GM12878 (cell line): ENCODE measurements around the gene CMSS1. TPM values are rescaled to one million over a fixed set of nuclear protein-coding genes. Genes with fewer than 3 reads are reported as not detected.

Source experiments
- ATAC-seq: fragments of 200-7000 bp; cut with Tn5 transposase; 3 replicates; pipeline ENCODE4 v1.9.1; 2020; ENCODE audit warnings: mild to moderate bottlenecking, moderate library complexity
- BruUV-seq: library from RNA; stranded (reverse); fragments of 400-500 nt; replicated peaks from 2 replicates; lab custom pipeline; 2021; lab: Mats Ljungman, UMichigan
- CTCF ChIA-PET: fragments of 300-600 bp; sonication (Branson Sonifier 250); formaldehyde crosslinking; extraction: SDS; loops from one replicate; lab custom pipeline; 2021; ENCODE audit warnings: inconsistent platforms; lab: Yijun Ruan, JAX
- POLR2A ChIA-PET: fragments of 350-600 bp; formaldehyde crosslinking; extraction: SDS; loops from one replicate; lab custom pipeline; 2021; ENCODE audit warnings: inconsistent platforms; lab: Charles Lee
- RAD21 ChIA-PET: fragments of 300-600 bp; sonication (Branson Sonifier 250); formaldehyde crosslinking; loops from one replicate; lab custom pipeline; 2023; ENCODE audit warnings: antibody characterized with exemption; ENCODE audit not compliant: unreplicated experiment; lab: Charles Lee
- SMC1A ChIA-PET: fragments of 300-600 bp; sonication (Branson Sonifier 250); formaldehyde crosslinking; loops from one replicate; lab custom pipeline; 2023; ENCODE audit not compliant: unreplicated experiment, uncharacterized antibody; lab: Charles Lee
- DNase-seq: peaks from one replicate; pipeline ENCODE4 v3.0.0-alpha.2; 2011; ENCODE audit warnings: low read depth, low spot score
- FAIRE-seq: peaks from 3 replicates; lab custom pipeline; 2011; peaks lifted over from hg19 to GRCh38; lab: Jason Lieb, UNC
- H2AFZ ChIP-seq: 2 replicates; pipeline ENCODE4 v1.6.0; 2011; ENCODE audit warnings: low read depth, low read length, control low read depth; ENCODE audit not compliant: control insufficient read depth
- H3K27ac ChIP-seq: 2 replicates; pipeline ENCODE4 v1.5.1; 2011; ENCODE audit warnings: control low read depth; ENCODE audit not compliant: control insufficient read depth, insufficient read depth
- H3K27me3 ChIP-seq, 2 experiments: replicated peaks in 1 of 2; 2 replicates each; pipeline versions ENCODE4 v1.6.0 to v1.6.1; 2011; ENCODE audit warnings: low read length in 1 of 2; ENCODE audit not compliant: control insufficient read depth in 2 of 2, insufficient read depth in 2 of 2
- H3K36me3 ChIP-seq, 2 experiments: 2 replicates each; pipeline ENCODE4 v1.5.1; 2011; ENCODE audit warnings: low read length in 1 of 2; ENCODE audit not compliant: control insufficient read depth in 2 of 2, insufficient read depth in 2 of 2
- H3K4me1 ChIP-seq: 2 replicates; pipeline ENCODE4 v1.6.1; 2011; ENCODE audit warnings: mild to moderate bottlenecking, low read length, moderate library complexity, mixed read lengths; ENCODE audit not compliant: control insufficient read depth, insufficient read depth
- H3K4me2 ChIP-seq: 2 replicates; pipeline ENCODE4 v1.6.0; 2011; ENCODE audit warnings: control low read depth; ENCODE audit not compliant: control insufficient read depth, insufficient read depth
- H3K4me3 ChIP-seq: fragments of 200-600 bp; sonication (generic); 2 replicates; pipeline ENCODE4 v1.5.1; 2016
- H3K79me2 ChIP-seq: 2 replicates; pipeline ENCODE4 v1.6.0; 2011; ENCODE audit warnings: low read length; ENCODE audit not compliant: control insufficient read depth, insufficient read depth
- H3K9ac ChIP-seq: 2 replicates; pipeline ENCODE4 v1.8.0; 2011; ENCODE audit warnings: low read length, control low read depth, mixed read lengths; ENCODE audit not compliant: control insufficient read depth, insufficient read depth
- H3K9me3 ChIP-seq: replicated peaks from 3 replicates; pipeline ENCODE4 v1.5.1; 2011; ENCODE audit warnings: mild to moderate bottlenecking, low read length; ENCODE audit not compliant: control insufficient read depth, insufficient read depth
- H4K20me1 ChIP-seq: 2 replicates; pipeline ENCODE4 v1.6.0; 2011; ENCODE audit not compliant: control insufficient read depth, insufficient read depth
- BMI1 ChIP-seq: fragments of 450-650 bp; IDR thresholded peaks from 2 replicates; pipeline ENCODE4 v1.6.1; 2016; ENCODE audit warnings: mild to moderate bottlenecking, moderate library complexity, borderline replicate concordance
- ELK1 ChIP-seq: IDR thresholded peaks from 2 replicates; pipeline ENCODE4 v1.6.1; 2012; ENCODE audit warnings: low read depth, low read length, improper control_type of control experiment
- GABPA ChIP-seq: IDR thresholded peaks from 2 replicates; pipeline ENCODE4 v1.6.1; 2014; ENCODE audit warnings: antibody characterized with exemption, low read depth, mild to moderate bottlenecking, inconsistent platforms
- IKZF2 ChIP-seq, 2 experiments: fragments of 450-650 bp; IDR thresholded peaks; 2 replicates each; pipeline ENCODE4 v1.6.1; 2017; ENCODE audit warnings: mild to moderate bottlenecking in 2 of 2, moderate library complexity in 2 of 2
- NR2C1 ChIP-seq: fragments of 450-650 bp; IDR thresholded peaks from 2 replicates; pipeline ENCODE4 v1.6.1; 2017; ENCODE audit warnings: antibody characterized with exemption, mild to moderate bottlenecking, moderate library complexity
- RB1 ChIP-seq: fragments of 450-650 bp; formaldehyde crosslinking; IDR thresholded peaks from 2 replicates; pipeline ENCODE4 v1.6.1; 2017; ENCODE audit warnings: mild to moderate bottlenecking, borderline replicate concordance
- SIN3A ChIP-seq: IDR thresholded peaks from 2 replicates; pipeline ENCODE4 v1.6.1; 2012; ENCODE audit warnings: low read depth, low read length, improper control_type of control experiment
- SPI1 ChIP-seq: IDR thresholded peaks from 2 replicates; pipeline ENCODE4 v1.6.1; 2011; ENCODE audit warnings: low read depth, mild to moderate bottlenecking, low read length, moderate library complexity, borderline replicate concordance; ENCODE audit not compliant: insufficient read depth
- TCF3 ChIP-seq: IDR thresholded peaks from 2 replicates; pipeline ENCODE4 v1.6.1; 2012; ENCODE audit warnings: low read depth, mild to moderate bottlenecking, low read length, borderline replicate concordance; ENCODE audit not compliant: insufficient read depth
- WGBS: methylation state at CpG from one replicate; pipeline ENCODE4 v1.1.6; 2016; ENCODE audit warnings: low lambda C conversion rate; ENCODE audit not compliant: insufficient replicate concordance, insufficient coverage; ENCODE audit errors: missing lambda C conversion rate; 5-methylcytosine and 5-hydroxymethylcytosine counted together
- in situ Hi-C: fragments of 300-500 bp; cut with MboI; formaldehyde crosslinking; loops from 9 replicates; pipeline ENCODE4 v1.14.3; 2018; ENCODE audit warnings: mixed read lengths
- intact Hi-C: fragments of 100-400 bp; cut with micrococcal nuclease; formaldehyde crosslinking; loops from one replicate; pipeline ENCODE4 v1.14.2; 2022; ENCODE audit not compliant: unreplicated experiment
- polyA plus RNA-seq, 11 experiments: library from polyadenylated mRNA; depleted of rRNA in 4 of 11; unstranded in 6 of 11; stranded (reverse) in 5 of 11; fragments of >200 nt; fragmentation: Nextera tagmentation in 4 of 11; fragmentation: Illumina TruSeq in 1 of 11; extraction: Ambion mirVana in 4 of 11; extraction: Trizol in 1 of 11; gene quantifications; 1 replicate in 1 of 11; 2 replicates in 10 of 11; pipeline versions ENCODE4 v1.2.1 to v1.2.3, GENCODE V29; 2011 to 2016; ENCODE audit warnings: inconsistent platforms in 2 of 11, missing spikeins in 2 of 11, low read depth in 1 of 11
- total RNA-seq, 4 experiments: library from RNA; depleted of rRNA in 3 of 4; stranded (reverse); fragments of >200 nt in 3 of 4; fragmentation: Illumina TruSeq in 1 of 4; extraction: Trizol in 1 of 4; gene quantifications; 2 replicates each; pipeline versions ENCODE4 v1.2.1 to v1.2.3, GENCODE V29; 2013 to 2021
- TF ChIP-seq, protein P1 (sequence below): fragments of 450-650 bp; formaldehyde crosslinking; IDR thresholded peaks from 2 replicates; pipeline ENCODE4 v1.5.0; 2022; ENCODE audit warnings: mild to moderate bottlenecking, missing genetic modification characterization

Gene CMSS1
- total and polyA plus RNA-seq, 10 of the 15 experiments (the other 5 are each of a cell fraction or from before 2014, with no cell fraction given): 31.0 to 118 (median 70.1) TPM

- ATAC-seq (no peak), FAIRE-seq (no peak)
- Histone ChIP-seq H2AFZ (no peak overlapping the region), H3K27me3 (no peaks in the 10 kb centered on the region), H3K79me2 (no peaks in the 10 kb centered on the region), H3K4me3 (no peak overlapping the region)
- no TSS peak for BruUV-seq
- ChIA-PET CTCF (no interaction called here), RAD21 (no interaction called here), SMC1A (no interaction called here)
- TF ChIP-seq RB1 (no peak), SPI1 (peak; percentile 44; the same call in 1 of the 2 replicates), IKZF2 (IDR thresholded peaks at IDR 0.05) (no peak), SIN3A (no peak)
- TF ChIP-seq, all 136 proteins: peak for 1
- Histone ChIP-seq H3K9me3 (no peaks in the 10 kb centered on the region), H3K27ac (no peak overlapping the region), H4K20me1 (no peaks in the 10 kb centered on the region), H3K4me1 (no peaks in the 10 kb centered on the region), H3K36me3 (no peaks in the 10 kb centered on the region; a peak in 1 of 4 replicates), H3K9ac (no peak overlapping the region), H3K4me2 (no peak overlapping the region)
- WGBS: 100% methylated on average over 1 of the region's 1 CpG
- in situ Hi-C loops (no loop called here), intact Hi-C loops (no loop called here)
- POLR2A ChIA-PET: no interaction called here
- no peak for DNase-seq
Measured at GRCh38 chr3:99931059-99931458, 113.4 kb downstream of the CMSS1 start.

- ChIA-PET SMC1A (interaction anchor here (0.7 kb wide), 1 partner anchor 15 kb away, joined by 3 read pairs; no protein-coding TSS in a partner anchor), POLR2A (interaction anchor here (1.0 kb wide), 1 partner anchor 8 kb away, joined by 3 read pairs; no protein-coding TSS in a partner anchor), RAD21 (interaction anchor here (0.9 kb wide), 1 partner anchor 320 kb away, joined by 3 read pairs; no protein-coding TSS in a partner anchor), CTCF (interaction anchor here (0.6 kb wide), 1 partner anchor 8 kb away, joined by 3 read pairs; no protein-coding TSS in a partner anchor)
- WGBS: 100% methylated on average over 5 of the region's 5 CpGs
- H3K27ac ChIP-seq: no peak overlapping the region
- H4K20me1 ChIP-seq: no peaks in the 10 kb centered on the region
- no peaks in the 10 kb centered on the region for H3K9me3 ChIP-seq
- H3K27me3 ChIP-seq: no peaks in the 10 kb centered on the region
- H3K36me3 ChIP-seq: no peaks in the 10 kb centered on the region; a peak in 1 of 4 replicates
- in situ Hi-C loops: no loop called here
- no peak for FAIRE-seq
- BruUV-seq: no TSS peak
- H2AFZ ChIP-seq: no peak overlapping the region
- H3K9ac ChIP-seq: no peak overlapping the region
- H3K4me3 ChIP-seq: no peak overlapping the region
- no peaks in the 10 kb centered on the region for H3K79me2 ChIP-seq
- no peak overlapping the region for H3K4me2 ChIP-seq
- peaks cover 22% of the 10 kb centered on the region for H3K4me1 ChIP-seq
- intact Hi-C loops: no loop called here
- no peak for ATAC-seq
- DNase-seq: no peak
- no peak for TF ChIP-seq GABPA
- TF ChIP-seq NR2C1: no peak
- no peak for TF ChIP-seq ELK1
- TF ChIP-seq, protein P1, sequence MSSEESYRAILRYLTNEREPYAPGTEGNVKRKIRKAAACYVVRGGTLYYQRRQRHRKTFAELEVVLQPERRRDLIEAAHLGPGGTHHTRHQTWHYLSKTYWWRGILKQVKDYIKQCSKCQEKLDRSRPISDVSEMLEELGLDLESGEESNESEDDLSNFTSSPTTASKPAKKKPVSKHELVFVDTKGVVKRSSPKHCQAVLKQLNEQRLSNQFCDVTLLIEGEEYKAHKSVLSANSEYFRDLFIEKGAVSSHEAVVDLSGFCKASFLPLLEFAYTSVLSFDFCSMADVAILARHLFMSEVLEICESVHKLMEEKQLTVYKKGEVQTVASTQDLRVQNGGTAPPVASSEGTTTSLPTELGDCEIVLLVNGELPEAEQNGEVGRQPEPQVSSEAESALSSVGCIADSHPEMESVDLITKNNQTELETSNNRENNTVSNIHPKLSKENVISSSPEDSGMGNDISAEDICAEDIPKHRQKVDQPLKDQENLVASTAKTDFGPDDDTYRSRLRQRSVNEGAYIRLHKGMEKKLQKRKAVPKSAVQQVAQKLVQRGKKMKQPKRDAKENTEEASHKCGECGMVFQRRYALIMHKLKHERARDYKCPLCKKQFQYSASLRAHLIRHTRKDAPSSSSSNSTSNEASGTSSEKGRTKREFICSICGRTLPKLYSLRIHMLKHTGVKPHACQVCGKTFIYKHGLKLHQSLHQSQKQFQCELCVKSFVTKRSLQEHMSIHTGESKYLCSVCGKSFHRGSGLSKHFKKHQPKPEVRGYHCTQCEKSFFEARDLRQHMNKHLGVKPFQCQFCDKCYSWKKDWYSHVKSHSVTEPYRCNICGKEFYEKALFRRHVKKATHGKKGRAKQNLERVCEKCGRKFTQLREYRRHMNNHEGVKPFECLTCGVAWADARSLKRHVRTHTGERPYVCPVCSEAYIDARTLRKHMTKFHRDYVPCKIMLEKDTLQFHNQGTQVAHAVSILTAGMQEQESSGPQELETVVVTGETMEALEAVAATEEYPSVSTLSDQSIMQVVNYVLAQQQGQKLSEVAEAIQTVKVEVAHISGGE: no peak
- TF ChIP-seq BMI1: no peak
- TF ChIP-seq TCF3: no peak
Measured at GRCh38 chr3:99933971-99934750, 116.5 kb downstream of the CMSS1 start.
